HG03342 (cell line): ENCODE measurements around the gene ZNF805.
"Not testable (repeated sequence)": the region's sequence is repeated elsewhere in the genome, so short reads cannot be mapped to it uniquely, and the experiment has no call there.

Source experiments
- ATAC-seq: cut with Tn5 transposase; IDR thresholded peaks from one replicate; pipeline ENCODE4 v1.9.1; 2021; ENCODE audit warnings: mild to moderate bottlenecking, moderate library complexity; ENCODE audit not compliant: unreplicated experiment

Gene ZNF805

DNA sequence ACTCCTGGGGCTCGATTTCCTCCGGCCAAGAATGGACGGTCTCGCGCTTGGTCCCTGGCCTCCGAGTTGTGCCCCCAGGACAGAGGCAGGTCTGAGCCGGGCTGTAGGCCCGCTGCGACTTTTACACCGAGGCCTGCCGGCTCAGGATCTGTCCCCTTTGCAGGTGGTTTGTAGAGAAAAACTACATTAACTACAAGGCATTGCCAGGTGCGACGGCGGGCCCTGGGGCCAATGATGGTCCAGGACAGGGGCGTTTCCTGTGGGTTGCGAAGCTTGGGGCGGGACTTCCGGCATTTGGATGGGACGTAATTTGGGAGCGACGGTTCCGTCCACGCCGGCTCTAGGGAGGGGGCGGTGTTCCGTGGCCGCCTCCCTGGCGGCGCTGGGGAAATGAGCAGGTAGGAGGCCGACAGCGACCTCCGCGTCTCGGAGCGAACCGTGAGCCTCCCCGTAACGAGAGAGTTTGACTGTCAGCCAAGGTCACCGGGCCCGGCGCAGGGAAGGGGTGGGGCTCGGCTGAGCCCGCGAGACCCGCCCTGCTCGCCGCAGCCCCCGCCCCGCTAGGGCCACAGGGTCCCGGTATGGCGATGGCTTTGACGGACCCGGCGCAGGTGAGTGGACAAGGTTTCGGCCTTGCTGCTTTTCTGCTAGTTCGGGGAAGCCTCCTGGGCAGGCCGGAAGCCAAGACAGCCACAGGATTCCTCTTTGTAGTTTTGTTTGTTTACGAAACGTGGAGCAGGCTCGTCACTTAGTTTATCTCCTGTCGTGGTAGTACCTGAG, at the start of gene ZNF805:
Gene ZNF805, plus strand, starts transcription at position 322 of the 780 bp plus-strand sequence. Its CDS starts 260 bp downstream, at position 582.
- ATAC-seq = peak; percentile 89

DNA sequence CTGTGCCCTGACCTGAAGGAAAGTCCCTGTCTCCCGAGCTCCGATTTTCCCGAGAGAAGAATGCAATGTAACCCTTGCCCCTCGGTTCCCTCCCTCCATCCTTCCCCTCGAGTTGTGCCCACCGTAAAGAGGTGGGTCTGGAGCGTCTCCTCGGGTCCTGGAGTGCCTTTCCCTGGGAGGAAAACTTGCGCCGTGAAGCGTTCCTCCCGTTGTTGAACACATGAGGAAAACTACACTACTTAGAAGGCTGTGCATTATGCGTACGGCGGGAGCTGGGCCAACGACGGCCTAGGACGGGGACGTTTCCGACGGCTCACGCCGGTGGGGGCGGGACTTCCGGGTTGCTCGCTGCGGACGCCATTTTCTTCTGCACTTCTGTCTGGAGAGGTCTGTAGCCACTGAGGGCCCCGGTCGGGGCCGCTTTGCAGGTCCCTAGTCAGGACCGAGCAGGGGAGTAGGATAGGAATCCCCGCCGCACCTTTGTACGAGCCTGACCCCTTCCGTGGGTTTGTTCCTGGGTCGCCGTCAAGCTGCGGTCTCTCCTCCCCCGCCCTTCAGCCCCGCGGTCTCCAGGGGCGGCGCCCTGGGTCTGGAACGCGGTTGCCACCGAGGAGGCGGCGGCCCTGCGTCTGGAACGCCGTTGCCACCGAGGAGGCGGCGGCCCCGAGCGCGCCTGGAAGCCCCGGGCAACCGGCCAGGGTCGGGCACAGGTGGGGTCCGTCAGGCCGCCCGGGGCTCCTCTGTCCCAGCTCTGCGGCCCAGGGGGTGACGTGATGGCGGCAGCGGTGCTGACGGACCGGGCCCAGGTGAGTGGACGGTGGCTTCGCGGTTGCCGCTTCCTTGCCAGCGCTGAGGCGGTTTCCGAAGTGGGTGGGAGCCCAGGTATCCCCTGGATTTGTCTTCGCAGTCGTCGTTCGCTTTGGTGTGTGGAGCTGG, 49.0 kb upstream of the ZNF805 start, which contains the start of gene ZNF264:
Gene ZNF264, plus strand, starts transcription at position 360 of the 936 bp plus-strand sequence. Its CDS starts 414 bp downstream, at position 774.
- ATAC-seq = peak; percentile 97

DNA sequence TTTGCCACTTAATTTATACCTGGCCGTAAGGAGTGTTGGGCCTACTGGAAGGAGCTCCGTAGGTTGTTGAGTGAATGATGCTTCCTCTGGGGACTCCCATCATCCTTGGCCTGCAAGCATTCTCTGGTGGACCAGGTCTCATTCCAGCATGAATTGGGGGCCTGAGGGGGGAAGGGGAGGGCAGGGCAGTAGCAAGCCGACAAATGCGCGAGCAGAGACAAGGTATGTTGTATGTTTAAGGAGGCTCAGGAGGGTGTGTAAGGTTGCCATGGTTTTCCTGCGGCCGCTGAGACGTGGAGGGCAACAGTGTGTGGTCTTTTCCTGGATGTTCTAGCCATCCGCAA, 48.4 kb upstream of the ZNF805 start:
- ATAC-seq = no peak

DNA sequence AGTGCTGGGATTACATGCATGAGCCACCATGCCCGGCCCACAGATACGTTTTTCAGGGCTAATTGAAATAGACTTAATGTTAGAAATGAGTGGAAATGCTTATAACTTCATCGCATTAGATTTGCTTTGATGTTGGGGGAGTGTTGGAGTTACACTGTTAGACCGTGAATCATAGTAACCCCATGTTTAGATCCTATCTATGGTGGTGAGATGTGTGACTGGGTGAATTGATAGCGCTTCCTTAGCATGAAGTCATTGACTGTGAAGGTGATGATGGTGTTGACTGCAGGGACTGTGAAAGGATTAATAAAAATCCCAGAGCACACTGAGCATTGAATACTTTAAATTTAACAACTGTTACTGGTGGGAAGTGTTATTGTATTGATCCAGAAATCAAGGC, 47.4 kb upstream of the ZNF805 start:
- no peak for ATAC-seq

DNA sequence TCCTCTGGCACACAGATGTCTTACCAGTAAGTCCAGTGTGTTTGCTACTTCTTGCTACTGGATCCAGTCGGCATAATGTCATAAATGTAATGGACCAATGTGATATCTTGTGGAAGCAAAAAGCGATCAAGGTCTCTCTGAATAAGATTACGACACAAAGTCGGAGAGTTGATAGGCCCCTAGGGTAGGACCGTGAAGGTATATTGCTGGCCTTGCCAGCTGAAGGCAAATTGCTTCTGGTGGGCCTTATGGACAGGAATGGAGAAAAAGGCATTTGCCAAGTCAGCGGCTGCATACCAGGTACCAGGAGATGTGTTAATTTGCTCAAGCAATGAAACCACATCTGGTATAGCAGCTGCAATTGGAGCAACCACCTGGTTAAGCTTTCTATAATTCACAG, 42.6 kb upstream of the ZNF805 start:
- ATAC-seq = not testable (repeated sequence)

DNA sequence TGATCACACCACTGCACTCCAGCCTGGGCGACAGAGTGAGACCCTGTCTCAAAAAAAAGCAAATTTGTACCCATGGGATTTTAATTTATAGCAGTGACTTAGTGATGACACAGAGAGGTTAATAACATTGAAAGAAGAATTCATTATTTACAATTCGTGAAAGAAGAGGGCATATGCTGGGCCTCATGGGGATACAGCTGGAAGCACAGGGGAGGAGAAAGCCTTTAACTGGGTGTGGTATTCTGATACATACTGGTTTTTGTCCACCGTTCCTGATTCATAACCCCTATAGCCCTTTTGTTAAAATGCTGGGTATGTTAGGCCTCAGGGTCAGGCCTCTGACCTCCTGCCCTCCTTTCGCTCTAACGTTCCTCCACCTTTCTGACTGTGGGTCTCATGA, 38.3 kb upstream of the ZNF805 start:
- ATAC-seq = no peak

DNA sequence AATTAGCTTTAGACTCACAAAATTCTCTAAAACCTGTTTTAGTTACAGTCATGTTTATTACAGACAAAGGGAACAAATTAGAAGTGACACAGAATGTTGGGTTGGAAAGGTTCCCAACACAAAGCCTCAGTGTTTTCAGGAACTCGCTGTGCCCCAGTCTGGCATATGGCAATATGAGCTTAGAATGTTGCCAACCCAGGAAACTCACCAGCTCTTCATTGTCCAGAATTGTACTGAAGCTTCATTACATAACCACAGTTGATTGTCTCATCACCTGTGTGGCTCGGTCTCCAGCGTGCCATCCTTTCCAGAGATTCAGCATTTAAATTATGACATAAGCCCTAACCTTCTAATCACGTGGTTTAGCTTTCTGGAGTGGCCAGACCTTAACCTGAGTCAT, 30.1 kb upstream of the ZNF805 start:
- ATAC-seq = no peak

DNA sequence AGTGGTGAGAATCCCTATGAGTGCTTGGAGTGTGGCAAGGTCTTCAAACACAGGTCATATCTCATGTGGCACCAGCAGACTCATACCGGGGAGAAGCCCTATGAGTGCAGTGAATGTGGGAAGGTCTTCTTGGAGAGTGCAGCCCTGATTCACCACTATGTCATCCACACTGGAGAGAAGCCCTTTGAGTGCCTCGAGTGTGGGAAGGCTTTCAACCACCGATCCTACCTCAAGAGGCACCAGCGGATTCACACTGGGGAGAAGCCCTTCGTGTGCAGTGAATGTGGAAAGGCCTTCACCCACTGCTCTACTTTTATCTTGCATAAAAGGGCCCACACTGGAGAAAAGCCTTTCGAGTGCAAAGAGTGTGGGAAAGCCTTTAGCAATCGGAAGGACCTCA, 28.3 kb upstream of the ZNF805 start:
- ATAC-seq = no peak

DNA sequence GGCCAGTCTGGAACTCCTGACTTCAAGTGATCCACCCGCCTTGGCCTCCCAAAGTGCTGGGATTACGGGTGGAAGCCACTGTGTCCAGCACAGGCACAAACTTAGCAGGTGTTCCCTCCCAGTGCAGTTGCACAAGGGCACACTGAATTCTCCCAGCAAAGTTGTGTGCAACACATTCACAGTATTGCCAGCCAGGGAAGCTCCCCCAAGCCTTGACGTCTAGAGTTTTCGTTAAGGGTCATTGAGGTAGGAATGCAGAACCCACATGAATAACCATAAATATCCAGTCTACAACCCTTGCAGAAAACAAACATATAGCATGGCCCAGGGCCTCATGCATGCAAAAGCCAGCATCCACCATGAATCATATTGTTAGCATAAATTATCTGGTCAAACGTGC, 12.9 kb upstream of the ZNF805 start:
- no peak for ATAC-seq

DNA sequence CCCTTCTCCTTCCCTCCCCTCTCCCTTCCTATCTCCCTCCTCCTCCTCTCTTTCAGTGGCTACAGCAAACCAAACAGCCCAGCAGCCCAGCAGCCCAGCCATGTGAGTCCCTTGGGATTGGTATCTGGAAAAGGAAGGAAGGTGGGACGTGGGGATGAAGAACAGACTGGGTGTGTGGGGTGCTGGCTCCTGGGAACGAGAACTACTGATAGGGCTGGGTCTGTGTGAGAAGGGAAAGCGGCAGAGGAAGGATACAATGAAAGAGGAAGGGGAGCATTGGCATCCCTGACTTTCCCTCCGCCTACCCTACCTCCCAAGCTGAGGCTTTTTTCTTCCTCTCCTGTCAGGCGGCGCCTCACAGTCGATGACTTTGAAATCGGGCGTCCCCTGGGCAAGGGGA, 8.7 kb upstream of the ZNF805 start:
- no peak for ATAC-seq

DNA sequence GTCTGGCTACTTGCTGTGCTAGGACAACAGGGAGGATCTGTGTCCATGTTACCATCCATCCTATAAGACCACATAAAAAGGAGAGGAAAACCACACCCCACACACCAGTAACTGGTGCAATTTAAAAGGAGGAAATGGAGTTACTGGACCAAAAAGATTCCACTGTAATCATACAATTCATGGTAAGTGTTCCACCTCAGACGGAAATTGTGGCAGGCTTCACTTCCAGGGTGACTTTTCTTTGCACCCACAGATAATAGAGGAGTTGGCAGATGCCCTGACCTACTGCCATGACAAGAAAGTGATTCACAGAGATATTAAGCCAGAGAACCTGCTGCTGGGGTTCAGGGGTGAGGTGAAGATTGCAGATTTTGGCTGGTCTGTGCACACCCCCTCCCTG, 7.2 kb upstream of the ZNF805 start:
- ATAC-seq = no peak

DNA sequence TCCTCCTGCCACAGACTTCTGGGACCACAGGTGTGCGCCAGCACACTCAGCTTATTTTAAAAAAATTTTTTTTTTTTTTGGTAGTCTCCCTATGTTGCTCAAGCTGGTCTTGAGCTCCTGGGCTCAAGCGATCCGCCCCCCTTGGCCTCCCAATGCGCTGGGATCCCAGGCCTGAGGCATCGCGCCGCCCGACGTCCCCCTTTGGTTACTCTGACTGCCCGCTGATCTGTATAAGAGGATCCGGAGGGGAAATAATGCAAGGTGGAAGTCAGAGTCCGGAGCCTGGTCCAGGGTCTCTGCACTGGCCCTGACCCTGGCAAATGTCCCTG, 486 bp upstream of the ZNF805 start:
- no peak for ATAC-seq

DNA sequence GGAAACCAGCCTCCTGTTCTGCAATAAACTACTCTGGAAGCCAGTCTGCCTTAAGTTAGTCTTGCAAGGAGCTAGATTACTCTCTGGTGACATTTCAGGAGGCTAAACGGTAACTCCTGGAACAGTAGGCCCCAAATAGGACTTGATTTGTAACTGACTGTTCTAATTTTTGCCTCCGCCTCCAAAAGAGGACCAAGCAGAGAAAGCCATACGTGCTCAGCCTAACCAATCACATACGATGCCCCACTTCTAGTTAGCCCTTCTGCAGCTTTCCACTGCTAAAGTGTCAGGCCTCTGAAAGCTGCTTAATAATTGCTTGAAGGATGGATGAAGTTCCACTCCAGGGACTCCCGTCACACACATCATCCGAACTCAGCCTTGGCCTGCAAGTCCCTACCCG, 744 bp downstream of the ZNF805 start:
- peak; percentile 1 for ATAC-seq

DNA sequence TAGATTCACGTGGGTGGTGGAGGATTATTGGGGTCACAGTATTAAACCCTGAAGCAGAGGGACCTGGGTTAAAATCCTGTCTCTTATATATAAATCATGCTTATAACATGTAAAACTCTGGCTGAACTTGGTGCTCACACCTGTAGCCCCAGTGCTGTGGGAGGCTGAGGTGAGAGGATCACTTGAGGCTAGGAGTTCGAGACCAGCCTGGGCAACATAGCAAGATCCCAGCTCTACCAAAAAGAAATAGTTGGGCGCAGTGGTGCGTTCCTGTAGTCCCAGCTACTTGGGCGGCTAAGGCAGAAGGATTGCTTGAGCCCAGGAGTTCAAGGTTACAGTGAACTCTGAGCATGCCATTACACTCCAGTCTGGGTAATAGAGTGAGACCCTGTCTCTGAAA, 2.4 kb downstream of the ZNF805 start:
- ATAC-seq = no peak

DNA sequence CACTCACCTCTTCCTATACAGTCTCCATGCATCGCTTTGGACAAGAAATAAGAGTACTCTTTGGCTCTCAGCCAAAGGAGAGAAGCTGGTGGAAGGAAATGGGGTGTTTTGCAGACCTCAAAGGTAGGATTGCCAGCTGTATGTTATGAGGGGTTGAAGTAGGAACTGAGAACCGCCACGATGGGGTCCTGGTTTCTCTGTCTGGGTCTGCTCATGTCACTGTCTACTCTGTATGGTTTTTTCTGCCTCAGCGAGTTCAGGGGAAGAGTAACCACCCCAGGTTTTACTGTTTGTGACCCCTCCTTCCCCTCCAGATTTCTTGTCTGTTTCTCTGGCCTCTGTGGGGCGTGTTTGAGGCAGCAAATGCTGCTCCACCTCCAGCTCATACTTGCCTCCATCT, 4.1 kb downstream of the ZNF805 start:
- no peak for ATAC-seq

DNA sequence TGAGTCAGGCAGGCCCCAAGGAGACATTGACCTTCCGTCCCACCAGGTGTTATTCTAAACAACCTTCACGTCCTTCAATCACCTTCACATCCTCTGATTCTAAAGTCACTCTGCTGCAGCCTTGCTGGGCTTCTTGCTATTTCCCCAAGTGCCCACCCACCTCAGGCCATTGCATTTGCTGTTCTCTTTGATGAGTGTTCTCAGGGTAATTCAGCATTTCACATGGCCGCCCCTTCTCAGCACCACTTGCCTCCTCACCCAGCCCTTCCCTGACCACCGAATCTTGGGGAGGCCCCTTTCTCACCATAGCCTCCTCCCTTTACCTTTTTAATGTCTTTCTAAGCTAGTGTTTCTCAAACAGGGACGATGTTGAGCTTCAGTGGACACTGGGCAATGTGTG, 4.6 kb downstream of the ZNF805 start:
- no peak for ATAC-seq

DNA sequence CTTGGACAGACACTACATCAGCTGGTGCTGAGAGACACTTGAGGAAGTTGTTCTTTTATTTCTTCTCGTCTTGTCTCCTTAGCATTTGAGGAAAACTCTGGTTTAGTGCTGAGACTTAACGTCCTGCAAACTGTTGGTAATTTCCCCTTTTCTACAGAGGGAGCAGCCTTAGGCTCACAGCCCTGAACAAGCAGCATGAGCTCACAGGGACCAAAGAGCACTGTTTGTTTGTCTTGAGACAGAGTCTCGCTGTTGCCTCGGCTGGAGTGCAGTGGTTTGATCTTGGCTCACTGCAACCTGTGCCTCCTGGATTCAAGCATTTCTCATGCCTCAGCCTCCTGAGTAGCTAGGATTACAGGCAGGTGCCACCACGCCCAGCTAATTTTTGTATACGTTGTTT, 5.5 kb downstream of the ZNF805 start:
- no peak for ATAC-seq

DNA sequence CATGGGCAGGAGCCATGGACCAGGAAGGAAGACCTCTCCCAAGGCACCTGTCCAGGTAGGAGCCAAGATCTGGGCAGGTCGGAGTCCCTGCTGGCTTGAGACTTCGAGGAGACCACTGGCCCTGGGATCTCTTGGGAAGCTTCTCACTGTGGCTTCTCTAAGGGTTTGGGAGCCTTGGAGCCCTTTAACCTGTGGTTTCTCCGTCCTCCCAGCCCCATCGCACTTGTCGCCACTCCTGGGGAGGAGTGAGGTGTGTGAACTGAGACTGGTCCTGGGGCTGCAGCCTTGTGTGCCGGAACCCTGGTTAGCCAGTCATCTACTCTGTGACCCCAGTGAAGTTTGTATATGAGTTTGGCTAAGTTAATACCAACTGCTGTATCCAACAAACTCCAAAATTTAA, 8.2 kb downstream of the ZNF805 start:
- ATAC-seq = no peak

DNA sequence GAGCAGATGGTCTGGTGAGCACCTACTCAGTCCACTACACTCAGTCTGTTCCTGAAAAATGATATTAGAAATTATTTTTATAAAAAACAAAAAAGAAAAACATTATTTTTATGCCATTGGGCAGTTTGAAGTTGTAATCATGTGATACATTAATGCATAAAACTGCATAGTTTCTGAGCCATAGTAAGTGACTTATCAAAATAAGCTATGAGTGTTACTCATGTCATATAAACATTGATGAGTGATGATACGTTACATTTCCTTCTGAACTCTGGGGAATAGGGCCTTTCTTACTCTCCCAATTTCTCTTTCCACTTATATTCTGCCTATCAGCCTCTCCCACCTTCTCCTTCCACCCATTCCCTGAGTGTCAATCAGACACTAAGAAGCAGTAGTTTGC, 8.9 kb downstream of the ZNF805 start:
- no peak for ATAC-seq

DNA sequence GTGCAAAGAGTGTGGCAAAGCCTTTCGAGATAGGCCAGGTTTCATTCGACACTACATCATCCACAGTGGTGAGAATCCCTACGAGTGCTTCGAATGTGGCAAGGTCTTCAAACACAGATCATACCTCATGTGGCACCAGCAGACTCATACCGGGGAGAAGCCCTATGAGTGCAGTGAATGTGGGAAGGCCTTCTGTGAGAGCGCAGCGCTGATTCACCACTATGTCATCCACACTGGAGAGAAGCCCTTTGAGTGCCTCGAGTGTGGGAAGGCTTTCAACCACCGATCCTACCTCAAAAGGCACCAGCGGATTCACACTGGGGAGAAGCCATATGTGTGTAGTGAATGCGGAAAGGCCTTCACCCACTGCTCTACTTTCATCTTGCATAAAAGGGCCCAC, 13.3 kb downstream of the ZNF805 start:
- ATAC-seq = not testable (repeated sequence)

DNA sequence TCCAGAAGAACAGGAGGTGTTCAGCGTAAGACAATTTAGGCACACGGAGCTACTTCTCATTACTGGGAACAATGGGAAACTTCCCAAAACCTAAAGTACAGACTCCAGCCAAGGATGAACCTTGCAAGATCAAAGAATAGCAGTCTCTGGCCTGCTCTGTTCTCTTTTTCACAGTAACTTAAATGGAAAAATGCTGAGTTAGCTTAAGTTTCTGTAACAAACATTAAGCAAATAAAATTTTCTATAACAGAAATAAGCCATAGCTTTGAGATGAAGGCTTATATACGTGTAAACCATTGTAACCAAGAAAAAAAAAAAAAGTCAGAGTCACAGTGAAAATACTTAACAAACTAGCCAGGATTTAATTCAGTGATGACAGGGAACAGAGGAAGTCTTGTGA, 21.6 kb downstream of the ZNF805 start:
- no peak for ATAC-seq

DNA sequence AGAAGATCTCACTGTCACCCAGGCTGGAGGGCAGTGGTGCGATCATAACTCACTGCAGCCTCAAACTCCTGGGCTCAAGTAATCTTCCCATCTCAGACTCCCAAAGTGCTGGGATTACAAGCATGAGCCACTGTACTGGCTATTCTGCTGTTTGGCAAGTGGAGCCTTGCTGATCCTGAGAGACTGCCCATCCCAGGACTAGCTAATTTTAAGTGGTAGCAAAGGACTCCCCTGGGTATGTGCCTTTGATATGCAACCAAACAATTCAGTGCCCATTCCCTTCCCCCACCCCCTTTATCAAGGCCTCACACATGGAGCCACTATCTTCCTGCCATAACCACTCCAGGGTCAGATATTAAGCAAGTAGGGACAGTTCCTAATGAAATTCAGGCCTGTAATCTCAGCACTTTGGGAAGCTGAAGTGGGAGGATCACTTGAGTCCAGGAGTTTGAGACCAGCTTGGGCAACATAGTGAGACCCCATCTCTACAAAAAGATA, 22.9 kb downstream of the ZNF805 start:
- ATAC-seq = no peak
